ENCODE data around the gene TAS1R3. TPM values are rescaled to one million over a fixed set of nuclear protein-coding genes. Genes with fewer than 3 reads are reported as not detected.

The TAS1R3 gene
- total RNA-seq (2014; rRNA removed; shearing (Covaris generic)): 0.14 TPM in 1 of 2 replicates, not detected in the other

- in situ Hi-C loops (cut with HindIII; ENCODE audit: low sequenced_read_pairs): no loop called here
- no peak for DNase-seq (ENCODE audit: low spot score)
These were observed at the start of gene TAS1R3 for GRCh38 chr1:1331068-1331965. Gene TAS1R3, plus strand, starts transcription at chr1:1331280. Its CDS starts 66 bp downstream, at chr1:1331346.

- in situ Hi-C loops (cut with HindIII; ENCODE audit: low sequenced_read_pairs): no loop called here
These were observed 49.4 kb upstream of the TAS1R3 start for GRCh38 chr1:1281533-1282321.

GRCh38 chr1:1282998-1283397, 48.1 kb upstream of the TAS1R3 start:
- in situ Hi-C loops (cut with HindIII; ENCODE audit: low sequenced_read_pairs): no loop called here
- no peak for DNase-seq (ENCODE audit: low spot score)

More at GRCh38 chr1:1281533-1282321, 49.4 kb upstream of the TAS1R3 start:
- peak; percentile 57 for DNase-seq (ENCODE audit: low spot score)

GRCh38 chr1:1283821-1284220, 47.3 kb upstream of the TAS1R3 start:
- in situ Hi-C loops (cut with HindIII; ENCODE audit: low sequenced_read_pairs): no loop called here
- no peak for DNase-seq (ENCODE audit: low spot score)

- in situ Hi-C loops (cut with HindIII; ENCODE audit: low sequenced_read_pairs): no loop called here
- no peak for DNase-seq (ENCODE audit: low spot score)
These were observed 46.6 kb upstream of the TAS1R3 start for GRCh38 chr1:1284221-1285101.

- DNase-seq (ENCODE audit: low spot score): no peak
- in situ Hi-C loops (cut with HindIII; ENCODE audit: low sequenced_read_pairs): no loop called here
These were observed 45.9 kb upstream of the TAS1R3 start for GRCh38 chr1:1285102-1285571.

- no peak for DNase-seq (ENCODE audit: low spot score)
- in situ Hi-C loops (cut with HindIII; ENCODE audit: low sequenced_read_pairs): no loop called here
These were observed 45.3 kb upstream of the TAS1R3 start for GRCh38 chr1:1285611-1286311.

- DNase-seq (ENCODE audit: low spot score): no peak
- in situ Hi-C loops (cut with HindIII; ENCODE audit: low sequenced_read_pairs): no loop called here
These were observed 44.5 kb upstream of the TAS1R3 start for GRCh38 chr1:1286313-1287261.

GRCh38 chr1:1287288-1288110, 43.6 kb upstream of the TAS1R3 start:
- in situ Hi-C loops (cut with HindIII; ENCODE audit: low sequenced_read_pairs): no loop called here
- DNase-seq (ENCODE audit: low spot score): no peak

GRCh38 chr1:1290238-1290731, 40.8 kb upstream of the TAS1R3 start:
- DNase-seq (ENCODE audit: low spot score): no peak
- in situ Hi-C loops (cut with HindIII; ENCODE audit: low sequenced_read_pairs): no loop called here

GRCh38 chr1:1291023-1291528, 40.0 kb upstream of the TAS1R3 start:
- no peak for DNase-seq (ENCODE audit: low spot score)
- in situ Hi-C loops (cut with HindIII; ENCODE audit: low sequenced_read_pairs): no loop called here

- in situ Hi-C loops (cut with HindIII; ENCODE audit: low sequenced_read_pairs): no loop called here
- DNase-seq (ENCODE audit: low spot score): peak; percentile 88
These were observed 39.3 kb upstream of the TAS1R3 start for GRCh38 chr1:1291548-1292441.

GRCh38 chr1:1292442-1292779, 38.7 kb upstream of the TAS1R3 start:
- in situ Hi-C loops (cut with HindIII; ENCODE audit: low sequenced_read_pairs): no loop called here

GRCh38 chr1:1292851-1293250, 38.2 kb upstream of the TAS1R3 start:
- in situ Hi-C loops (cut with HindIII; ENCODE audit: low sequenced_read_pairs): no loop called here
- DNase-seq (ENCODE audit: low spot score): no peak

More at GRCh38 chr1:1292442-1292779, 38.7 kb upstream of the TAS1R3 start:
- DNase-seq (ENCODE audit: low spot score): no peak

Measured in G401 (cell line).